AG09309 (cell line): Measurements from ENCODE around the gene PPP1R7.

Source experiments
- DNase-seq: peaks from one replicate; pipeline ENCODE4 v3.0.0-alpha.2; 2010; ENCODE audit warnings: low read depth
- H3K4me3 ChIP-seq: 2 replicates; pipeline ENCODE4 v1.5.1; 2011; ENCODE audit warnings: mild to moderate bottlenecking, low read depth, low read length, moderate library complexity; ENCODE audit not compliant: control insufficient read depth
- TF ChIP-seq, protein P1 (sequence below): IDR thresholded peaks from 2 replicates; pipeline ENCODE4 v1.5.1; 2011; ENCODE audit warnings: mild to moderate bottlenecking, low read depth, low read length, inconsistent platforms; ENCODE audit not compliant: insufficient read depth, control insufficient read depth; ENCODE audit errors: missing control alignments

PPP1R7 gene

DNA sequence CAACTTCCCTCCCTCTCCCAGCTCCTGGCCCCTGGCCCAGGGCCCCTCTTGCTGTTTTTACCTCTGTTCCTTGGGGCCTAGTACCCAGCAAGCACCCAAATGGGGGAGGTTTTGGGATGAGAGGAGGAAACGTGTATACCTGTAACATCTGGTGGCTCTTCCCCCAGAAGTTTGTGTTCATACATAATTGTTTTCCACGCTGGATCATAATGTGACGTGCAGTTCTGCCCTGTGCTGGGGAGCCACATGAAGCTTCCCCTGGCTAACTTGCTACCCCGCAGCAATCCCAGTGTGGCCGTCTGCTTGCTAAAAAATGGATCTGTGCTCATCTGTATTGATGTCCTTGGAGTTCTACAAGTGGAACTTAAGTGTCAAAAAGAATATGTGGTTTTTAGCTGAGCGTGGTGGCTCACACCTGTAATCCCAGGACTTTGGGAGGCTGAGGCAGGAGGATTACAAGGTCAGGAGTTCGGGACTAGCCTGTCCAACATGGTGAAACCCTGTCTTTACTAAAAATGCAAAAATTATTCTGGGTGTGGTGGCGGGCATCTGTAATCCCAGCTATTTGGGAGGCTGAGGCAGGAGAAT, 74.7 kb downstream of the PPP1R7 start:
- no peak overlapping the region for H3K4me3 ChIP-seq
- TF ChIP-seq, protein P1, sequence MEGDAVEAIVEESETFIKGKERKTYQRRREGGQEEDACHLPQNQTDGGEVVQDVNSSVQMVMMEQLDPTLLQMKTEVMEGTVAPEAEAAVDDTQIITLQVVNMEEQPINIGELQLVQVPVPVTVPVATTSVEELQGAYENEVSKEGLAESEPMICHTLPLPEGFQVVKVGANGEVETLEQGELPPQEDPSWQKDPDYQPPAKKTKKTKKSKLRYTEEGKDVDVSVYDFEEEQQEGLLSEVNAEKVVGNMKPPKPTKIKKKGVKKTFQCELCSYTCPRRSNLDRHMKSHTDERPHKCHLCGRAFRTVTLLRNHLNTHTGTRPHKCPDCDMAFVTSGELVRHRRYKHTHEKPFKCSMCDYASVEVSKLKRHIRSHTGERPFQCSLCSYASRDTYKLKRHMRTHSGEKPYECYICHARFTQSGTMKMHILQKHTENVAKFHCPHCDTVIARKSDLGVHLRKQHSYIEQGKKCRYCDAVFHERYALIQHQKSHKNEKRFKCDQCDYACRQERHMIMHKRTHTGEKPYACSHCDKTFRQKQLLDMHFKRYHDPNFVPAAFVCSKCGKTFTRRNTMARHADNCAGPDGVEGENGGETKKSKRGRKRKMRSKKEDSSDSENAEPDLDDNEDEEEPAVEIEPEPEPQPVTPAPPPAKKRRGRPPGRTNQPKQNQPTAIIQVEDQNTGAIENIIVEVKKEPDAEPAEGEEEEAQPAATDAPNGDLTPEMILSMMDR, result no peak
- no peak for DNase-seq

DNA sequence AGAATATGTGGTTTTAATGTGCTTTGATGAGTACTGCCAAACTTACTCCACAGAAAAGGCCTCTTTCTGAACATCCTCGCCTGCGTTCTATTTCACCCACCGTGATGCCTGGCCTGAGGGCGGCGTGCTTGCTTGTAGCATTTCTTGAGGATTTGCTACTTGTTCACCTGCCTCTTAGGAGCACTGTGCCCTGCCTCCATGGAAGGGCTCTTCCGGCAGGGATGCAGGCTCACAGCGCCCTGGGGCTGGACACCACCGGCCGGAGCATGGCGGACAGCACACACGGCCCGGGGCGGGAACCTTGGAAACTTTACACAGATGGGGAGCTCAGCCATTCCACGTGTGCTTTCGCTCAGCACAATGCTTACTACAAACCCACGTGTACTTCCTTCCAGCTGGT, 75.3 kb downstream of the PPP1R7 start:
- no peak overlapping the region for H3K4me3 ChIP-seq
- DNase-seq, result no peak
- TF ChIP-seq, protein P1, result no peak

DNA sequence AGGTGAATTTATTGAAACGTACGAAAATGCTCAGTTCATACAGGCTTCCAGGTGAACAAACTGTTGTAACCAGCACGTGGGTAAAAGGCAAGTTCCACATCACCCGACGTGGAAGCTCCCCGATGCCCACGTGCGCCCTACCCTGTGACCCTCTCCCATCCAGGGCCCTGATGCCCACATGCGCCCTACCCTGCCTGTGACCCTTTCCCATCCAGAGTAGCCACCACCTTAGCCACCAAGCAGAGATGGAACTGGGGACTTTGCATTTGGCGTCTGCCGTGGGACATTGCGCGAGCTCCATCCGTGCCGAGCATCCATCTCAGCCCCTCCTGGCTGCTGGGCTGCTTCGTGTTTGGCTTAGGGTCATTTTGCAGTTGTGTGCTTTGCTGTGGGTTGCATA, 75.7 kb downstream of the PPP1R7 start:
- no peak for DNase-seq
- no peak overlapping the region for H3K4me3 ChIP-seq
- TF ChIP-seq, protein P1, result no peak

DNA sequence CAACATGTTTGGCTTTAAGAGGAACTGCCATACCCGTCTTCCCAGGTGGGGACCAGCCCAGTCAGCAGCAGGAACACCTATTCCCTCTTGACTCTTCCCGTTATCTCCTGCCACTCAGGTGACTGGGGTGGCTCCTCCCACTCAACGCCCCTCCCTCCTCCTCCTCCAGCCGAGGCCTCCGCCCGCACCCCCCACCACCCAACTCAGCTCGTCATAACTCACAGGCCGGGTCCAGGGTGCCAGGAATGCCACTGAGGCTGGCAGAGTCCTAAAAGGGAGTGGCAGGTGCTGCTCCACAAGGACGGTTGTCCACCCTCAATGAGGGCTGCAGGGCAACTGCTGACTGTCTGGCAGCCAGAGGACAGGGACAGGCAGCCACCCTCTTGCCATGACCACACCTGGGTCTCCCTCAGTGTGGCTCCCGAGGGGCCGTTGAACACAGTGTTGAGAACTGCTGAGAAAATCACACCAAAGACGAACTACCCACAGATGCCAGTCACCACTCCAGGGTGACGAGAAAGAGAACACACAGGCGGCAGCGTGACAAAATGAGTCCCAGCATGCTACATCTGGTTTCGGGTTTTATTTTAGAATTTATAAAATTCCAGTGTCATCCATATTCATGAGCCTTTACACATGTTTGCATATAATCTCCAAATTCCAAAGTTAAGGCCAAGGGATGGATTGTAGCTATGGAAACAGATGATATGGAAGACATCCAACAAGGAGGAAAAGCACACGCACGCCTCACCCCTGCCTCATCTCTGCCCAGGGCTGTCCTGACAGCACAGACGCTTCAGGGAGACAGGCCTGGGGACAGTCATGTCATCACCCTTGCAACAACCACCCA, 76.7 kb downstream of the PPP1R7 start:
- no peak for DNase-seq
- no peak overlapping the region for H3K4me3 ChIP-seq
- TF ChIP-seq, protein P1, result no peak

DNA sequence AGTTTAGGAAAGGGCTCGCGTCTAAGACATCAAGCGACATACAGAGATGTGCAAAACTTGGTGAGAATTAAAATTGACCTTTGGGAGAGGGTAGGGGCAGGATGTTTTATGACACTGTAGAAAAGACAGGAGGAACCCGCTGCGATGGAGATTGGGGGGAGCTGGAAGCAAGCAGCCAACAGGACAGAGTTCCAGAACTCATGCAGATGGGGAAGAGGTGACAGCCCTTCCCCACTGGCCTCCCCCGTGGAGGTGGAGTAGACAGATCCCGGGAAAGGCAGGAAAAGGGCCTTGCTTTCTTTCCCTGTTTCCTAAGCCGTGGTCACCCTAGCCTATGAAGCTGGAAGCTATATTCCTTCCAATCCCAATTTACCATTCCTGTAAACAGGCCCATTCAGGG, 77.3 kb downstream of the PPP1R7 start:
- no peak for DNase-seq
- TF ChIP-seq, protein P1, result no peak
- no peak overlapping the region for H3K4me3 ChIP-seq

DNA sequence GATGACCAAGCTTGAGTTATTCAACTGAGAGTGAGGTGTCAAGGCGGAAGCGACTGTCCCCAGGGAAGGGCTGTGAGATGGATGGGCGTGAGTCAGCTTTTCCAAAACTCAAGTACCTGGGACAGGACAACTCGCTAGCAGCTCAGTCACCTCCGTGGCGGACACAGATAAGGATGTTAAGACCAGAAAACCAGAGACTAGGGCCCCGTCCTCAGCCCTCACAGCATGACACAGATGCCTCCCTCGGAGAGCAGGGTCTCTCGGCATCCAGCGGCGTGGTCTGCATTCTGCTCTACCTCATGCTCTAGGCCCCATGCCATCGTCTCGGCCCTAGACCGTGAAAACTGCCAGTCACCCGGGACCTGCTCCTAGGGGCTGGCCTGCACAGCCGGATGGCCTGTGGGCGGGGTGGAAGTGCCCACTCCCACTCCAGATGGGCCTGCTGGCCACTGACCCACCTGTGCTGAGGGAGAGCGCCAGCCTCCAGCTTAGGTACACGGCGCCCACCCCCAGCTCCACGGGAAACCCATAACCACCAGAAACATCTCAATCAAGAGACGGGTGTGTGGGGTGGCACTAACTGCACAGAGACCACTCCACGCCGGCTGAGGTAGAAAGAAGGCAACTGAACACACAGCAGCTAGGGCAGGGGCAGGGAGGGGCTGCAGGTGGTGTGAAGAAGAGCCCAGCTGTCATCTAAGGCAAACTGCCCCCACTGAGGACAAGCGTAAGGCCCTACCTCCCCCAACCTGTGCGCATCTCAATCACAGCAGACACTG, 78.0 kb downstream of the PPP1R7 start:
- no peak for DNase-seq
- TF ChIP-seq, protein P1, result no peak
- no peak overlapping the region for H3K4me3 ChIP-seq
